HG02938 (cell line): ENCODE results near the gene VWC2L.

Experiments used
- ATAC-seq: cut with Tn5 transposase; IDR thresholded peaks from one replicate; pipeline ENCODE4 v1.9.1; 2021; ENCODE audit warnings: mild to moderate bottlenecking, moderate library complexity; ENCODE audit not compliant: unreplicated experiment

Gene VWC2L

GRCh38 chr2:214465363-214466146 is 54.7 kb downstream of the VWC2L start:
- no peak for ATAC-seq

- ATAC-seq, result no peak
Measured at GRCh38 chr2:214469728-214470127, 58.9 kb downstream of the VWC2L start.

DNA sequence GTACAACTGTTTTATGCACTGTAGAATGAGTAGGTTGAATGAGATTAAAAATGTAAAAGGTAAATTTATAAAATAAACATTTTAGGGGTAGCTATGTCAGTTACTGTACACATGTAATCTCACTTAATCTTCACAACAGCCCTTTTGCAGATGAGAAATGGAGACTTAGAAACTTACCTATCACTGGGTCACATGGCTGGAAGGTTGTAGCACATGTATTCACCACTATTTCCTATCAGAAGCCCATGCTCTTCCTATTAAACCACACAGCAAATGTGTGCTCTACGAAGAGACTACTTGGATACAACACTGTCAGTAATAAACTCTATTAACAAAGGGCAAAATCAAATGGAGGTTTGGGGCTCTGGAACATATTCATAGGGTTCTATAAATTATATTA is 60.5 kb downstream of the VWC2L start:
- ATAC-seq, result no peak

- no peak for ATAC-seq
Measured at GRCh38 chr2:214471990-214472389, 61.1 kb downstream of the VWC2L start.

DNA sequence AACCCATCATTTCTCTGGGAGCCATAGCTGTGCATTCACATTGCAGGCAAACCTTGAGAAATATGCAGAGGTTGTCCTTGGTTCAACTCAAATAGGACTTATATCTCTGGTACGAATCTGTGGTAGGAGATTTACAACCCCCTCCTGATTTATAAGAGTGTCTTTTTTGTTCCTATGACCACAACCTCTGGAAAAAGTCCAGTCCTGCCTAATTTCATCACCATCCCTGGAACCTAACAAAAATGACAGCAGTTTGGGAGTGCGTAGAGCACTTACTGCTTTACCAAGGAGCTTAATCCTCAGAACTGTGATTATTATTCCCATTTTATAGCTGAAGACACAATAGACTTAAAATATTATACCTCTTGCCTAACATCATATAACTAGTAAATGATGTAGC is 66.5 kb downstream of the VWC2L start:
- ATAC-seq, result no peak

DNA sequence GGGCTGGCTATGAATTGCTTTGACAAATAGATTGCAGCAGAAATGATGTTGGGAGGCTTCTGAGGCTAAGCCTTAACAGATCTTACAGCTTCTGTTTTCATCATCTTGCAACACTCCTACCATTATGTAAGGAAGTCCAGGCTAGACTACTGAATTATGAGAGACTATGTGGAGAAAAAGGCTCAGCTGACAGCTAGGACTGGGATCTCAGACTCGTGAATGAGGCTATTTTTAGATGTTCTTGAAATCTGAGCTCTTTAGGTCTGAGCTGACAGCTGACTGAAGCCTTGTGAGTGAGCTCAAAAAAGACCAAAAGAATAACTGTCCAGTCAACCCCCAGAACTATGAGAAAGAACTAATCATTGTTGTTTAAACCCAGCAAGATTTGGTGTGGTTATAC is 70.3 kb downstream of the VWC2L start:
- no peak for ATAC-seq

- no peak for ATAC-seq
Measured at GRCh38 chr2:214482728-214483127, 71.9 kb downstream of the VWC2L start.

- no peak for ATAC-seq
Measured at GRCh38 chr2:214484239-214484638, 73.4 kb downstream of the VWC2L start.

GRCh38 chr2:214484701-214485100 is 73.8 kb downstream of the VWC2L start:
- no peak for ATAC-seq

- no peak for ATAC-seq
Measured at GRCh38 chr2:214489181-214489580, 78.3 kb downstream of the VWC2L start.

DNA sequence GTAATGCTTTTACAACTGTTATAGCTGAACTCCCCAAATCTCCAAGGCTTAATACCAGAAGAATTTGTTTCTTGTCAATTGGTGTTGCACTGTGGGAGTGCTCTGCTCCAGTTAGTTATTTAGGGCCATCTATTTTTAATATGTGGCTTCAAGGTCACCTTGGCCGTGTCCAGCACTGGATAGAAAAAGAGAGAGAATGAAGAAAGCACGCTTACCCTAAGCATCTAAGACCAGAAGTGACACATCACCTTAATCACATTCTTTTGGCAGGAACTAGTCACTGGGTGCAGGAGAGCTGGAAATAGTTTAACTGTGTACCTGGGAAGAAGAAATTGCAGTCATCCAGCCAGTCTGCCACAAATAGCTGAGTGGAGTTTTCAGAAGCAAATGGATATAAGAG is 78.8 kb downstream of the VWC2L start:
- no peak for ATAC-seq

- ATAC-seq, result peak; percentile 52
Measured at GRCh38 chr2:214492152-214492551, 81.3 kb downstream of the VWC2L start.

GRCh38 chr2:214492608-214493007 is 81.8 kb downstream of the VWC2L start:
- ATAC-seq, result no peak

GRCh38 chr2:214497489-214497888 is 86.6 kb downstream of the VWC2L start:
- ATAC-seq, result no peak

DNA sequence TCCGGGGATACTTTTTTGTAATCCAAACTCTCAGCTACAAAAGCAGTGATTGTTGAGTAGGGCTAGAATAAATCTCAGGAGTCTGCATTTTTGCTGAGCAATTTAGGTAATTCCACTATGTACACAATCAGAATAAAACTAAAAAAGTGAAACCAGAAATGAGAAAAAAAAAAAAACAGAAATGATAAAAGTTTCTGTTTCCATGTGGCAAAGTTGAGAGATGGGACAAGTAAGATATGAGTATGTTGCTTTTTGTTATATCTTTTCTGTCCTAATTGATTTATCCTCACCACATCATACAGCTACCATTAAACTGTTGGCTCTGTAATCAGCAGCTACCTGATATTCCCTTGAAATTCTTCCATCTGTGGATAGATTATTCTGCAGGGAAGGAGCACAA is 92.7 kb downstream of the VWC2L start:
- no peak for ATAC-seq

DNA sequence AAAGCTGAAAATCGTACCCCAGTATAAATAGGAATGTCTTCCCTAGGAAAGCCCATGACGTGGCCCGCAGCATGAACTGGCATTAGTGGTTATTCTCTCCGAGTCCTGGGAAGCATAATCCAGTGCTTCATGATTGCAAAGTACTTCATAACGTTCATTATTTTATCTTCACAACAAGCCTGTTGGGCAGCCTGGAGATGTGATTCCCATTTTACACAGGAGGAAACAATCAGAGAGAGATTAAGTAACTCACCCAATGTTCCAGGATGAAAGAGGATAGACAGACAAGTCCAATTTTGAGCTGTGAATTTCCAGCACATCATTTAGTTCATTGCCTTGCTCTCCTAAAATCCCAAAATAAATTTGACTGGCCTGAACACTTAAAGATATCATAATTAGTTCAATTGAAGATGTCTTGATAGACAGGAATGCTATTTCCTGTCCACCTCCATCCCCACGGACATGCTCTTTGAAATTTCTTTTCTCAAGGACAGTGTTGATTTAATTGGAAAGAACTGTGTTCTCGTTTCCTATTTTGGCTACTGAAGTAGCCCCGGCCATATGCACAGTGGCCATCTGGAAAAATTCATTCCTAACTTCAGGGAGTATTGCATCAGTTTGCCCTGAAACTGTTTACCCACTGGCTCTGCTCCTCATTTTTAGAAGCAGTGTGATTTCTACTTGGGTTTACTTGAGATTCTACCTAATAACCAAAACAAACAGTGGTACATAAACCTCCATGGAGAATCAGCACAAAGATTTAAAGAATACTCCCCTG is 93.9 kb downstream of the VWC2L start:
- no peak for ATAC-seq

- no peak for ATAC-seq
Measured at GRCh38 chr2:214507032-214507431, 96.2 kb downstream of the VWC2L start.

GRCh38 chr2:214514704-214515103 is 103.8 kb downstream of the VWC2L start:
- ATAC-seq, result no peak

DNA sequence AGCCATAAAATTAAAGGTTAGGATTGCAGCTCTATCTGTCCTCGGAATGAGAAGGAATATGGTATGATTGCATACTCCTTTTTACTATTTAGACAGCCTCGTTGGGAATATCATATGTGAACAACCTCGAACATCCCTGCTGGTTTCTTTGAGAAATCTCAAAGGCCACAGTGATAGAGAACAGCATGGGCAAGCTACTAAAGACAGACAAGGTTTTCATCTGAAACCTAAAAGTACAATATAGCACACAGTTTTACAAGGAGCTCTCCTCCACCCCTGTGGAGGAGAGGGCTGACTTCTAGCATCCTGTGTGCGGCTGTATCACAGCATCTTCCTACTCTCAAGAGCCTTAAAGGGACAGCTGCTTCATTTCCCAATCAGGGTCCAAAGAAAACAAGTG is 104.3 kb downstream of the VWC2L start:
- ATAC-seq, result no peak

- peak; percentile 40 for ATAC-seq
Measured at GRCh38 chr2:214519258-214519818, 108.5 kb downstream of the VWC2L start.

GRCh38 chr2:214529021-214529420 is 118.2 kb downstream of the VWC2L start:
- ATAC-seq, result no peak

- no peak for ATAC-seq
Measured at GRCh38 chr2:214529514-214529913, 118.7 kb downstream of the VWC2L start.
